ENCODE results near the gene TNC.

The TNC gene

GRCh38 chr9:115117999-115118878 is at the start of gene TNC:
Gene TNC, minus strand, starts transcription at chr9:115118157. Its CDS starts 27,139 bp downstream, at chr9:115091018.
- DNase-seq: no peak
- in situ Hi-C loops (cut with MboI; ENCODE audit: low pct_unique_long_range_greater_than_20kb, low sequenced_read_pairs): no loop called here

- in situ Hi-C loops (cut with MboI; ENCODE audit: low pct_unique_long_range_greater_than_20kb, low sequenced_read_pairs): no loop called here
- DNase-seq: no peak
These were observed 49.2 kb upstream of the TNC start for GRCh38 chr9:115167175-115167574.

GRCh38 chr9:115165233-115165632 is 47.3 kb upstream of the TNC start:
- no peak for DNase-seq
- in situ Hi-C loops (cut with MboI; ENCODE audit: low pct_unique_long_range_greater_than_20kb, low sequenced_read_pairs): no loop called here

- in situ Hi-C loops (cut with MboI; ENCODE audit: low pct_unique_long_range_greater_than_20kb, low sequenced_read_pairs): no loop called here
These were observed 46.6 kb upstream of the TNC start for GRCh38 chr9:115164511-115164974.

GRCh38 chr9:115162946-115163345 is 45.0 kb upstream of the TNC start:
- DNase-seq: no peak
- in situ Hi-C loops (cut with MboI; ENCODE audit: low pct_unique_long_range_greater_than_20kb, low sequenced_read_pairs): no loop called here

More at GRCh38 chr9:115164511-115164974, 46.6 kb upstream of the TNC start:
- no peak for DNase-seq

- in situ Hi-C loops (cut with MboI; ENCODE audit: low pct_unique_long_range_greater_than_20kb, low sequenced_read_pairs): no loop called here
These were observed 43.5 kb upstream of the TNC start for GRCh38 chr9:115161446-115161845.

GRCh38 chr9:115158661-115159481 is 40.9 kb upstream of the TNC start:
- in situ Hi-C loops (cut with MboI; ENCODE audit: low pct_unique_long_range_greater_than_20kb, low sequenced_read_pairs): no loop called here
- DNase-seq: no peak

More at GRCh38 chr9:115161446-115161845, 43.5 kb upstream of the TNC start:
- DNase-seq: no peak

- in situ Hi-C loops (cut with MboI; ENCODE audit: low pct_unique_long_range_greater_than_20kb, low sequenced_read_pairs): no loop called here
- DNase-seq: no peak
These were observed 39.3 kb upstream of the TNC start for GRCh38 chr9:115157245-115157674.

GRCh38 chr9:115155037-115155436 is 37.1 kb upstream of the TNC start:
- in situ Hi-C loops (cut with MboI; ENCODE audit: low pct_unique_long_range_greater_than_20kb, low sequenced_read_pairs): no loop called here
- no peak for DNase-seq

GRCh38 chr9:115154617-115155016 is 36.7 kb upstream of the TNC start:
- in situ Hi-C loops (cut with MboI; ENCODE audit: low pct_unique_long_range_greater_than_20kb, low sequenced_read_pairs): no loop called here
- DNase-seq: no peak

- DNase-seq: no peak
- in situ Hi-C loops (cut with MboI; ENCODE audit: low pct_unique_long_range_greater_than_20kb, low sequenced_read_pairs): no loop called here
These were observed 34.4 kb upstream of the TNC start for GRCh38 chr9:115152281-115152820.

GRCh38 chr9:115148721-115149120 is 30.8 kb upstream of the TNC start:
- in situ Hi-C loops (cut with MboI; ENCODE audit: low pct_unique_long_range_greater_than_20kb, low sequenced_read_pairs): no loop called here
- no peak for DNase-seq

GRCh38 chr9:115146581-115147021 is 28.6 kb upstream of the TNC start:
- in situ Hi-C loops (cut with MboI; ENCODE audit: low pct_unique_long_range_greater_than_20kb, low sequenced_read_pairs): no loop called here
- DNase-seq: no peak

GRCh38 chr9:115144706-115145105 is 26.7 kb upstream of the TNC start:
- in situ Hi-C loops (cut with MboI; ENCODE audit: low pct_unique_long_range_greater_than_20kb, low sequenced_read_pairs): no loop called here
- DNase-seq: no peak

- in situ Hi-C loops (cut with MboI; ENCODE audit: low pct_unique_long_range_greater_than_20kb, low sequenced_read_pairs): no loop called here
- DNase-seq: no peak
These were observed 25.7 kb upstream of the TNC start for GRCh38 chr9:115143689-115144088.

GRCh38 chr9:115142517-115143270 is 24.7 kb upstream of the TNC start:
- in situ Hi-C loops (cut with MboI; ENCODE audit: low pct_unique_long_range_greater_than_20kb, low sequenced_read_pairs): no loop called here
- no peak for DNase-seq

GRCh38 chr9:115142090-115142489 is 24.1 kb upstream of the TNC start:
- in situ Hi-C loops (cut with MboI; ENCODE audit: low pct_unique_long_range_greater_than_20kb, low sequenced_read_pairs): no loop called here
- no peak for DNase-seq

- in situ Hi-C loops (cut with MboI; ENCODE audit: low pct_unique_long_range_greater_than_20kb, low sequenced_read_pairs): no loop called here
- no peak for DNase-seq
These were observed 23.7 kb upstream of the TNC start for GRCh38 chr9:115141612-115142011.

- no peak for DNase-seq
- in situ Hi-C loops (cut with MboI; ENCODE audit: low pct_unique_long_range_greater_than_20kb, low sequenced_read_pairs): no loop called here
These were observed 20.2 kb upstream of the TNC start for GRCh38 chr9:115138151-115138550.

All from KBM-7 (cell line).